Mesothelial cell of epicardium (in vitro differentiated cells): ENCODE data around the gene SPOCK1. TPM values are rescaled to one million over a fixed set of nuclear protein-coding genes. Genes with fewer than 3 reads are reported as not detected.

ENCODE experiments used
- DNase-seq, 2 experiments: peaks; one replicate each; pipeline ENCODE4 v3.0.0; 2021; ENCODE audit warnings: low spot score in 2 of 2; ENCODE audit not compliant: unreplicated experiment in 2 of 2
- H3K27ac Mint-ChIP-seq: 2 replicates; pipeline ENCODE4 v1.8.0; 2021; ENCODE audit warnings: mixed read lengths
- H3K27me3 Mint-ChIP-seq: 2 replicates; pipeline ENCODE4 v1.8.0; 2021; ENCODE audit warnings: low read depth, mixed read lengths
- H3K36me3 Mint-ChIP-seq: 2 replicates; pipeline ENCODE4 v1.8.0; 2021; ENCODE audit warnings: mixed read lengths
- H3K4me1 Mint-ChIP-seq: 2 replicates; pipeline ENCODE4 v1.8.0; 2021; ENCODE audit warnings: mixed read lengths
- H3K4me3 Mint-ChIP-seq: 2 replicates; pipeline ENCODE4 v1.8.0; 2021; ENCODE audit warnings: mild to moderate bottlenecking, moderate library complexity, mixed read lengths
- H3K9me3 Mint-ChIP-seq: 2 replicates; pipeline ENCODE4 v1.8.0; 2021; ENCODE audit warnings: mixed read lengths
- total RNA-seq: library from RNA; stranded (reverse); gene quantifications from 3 replicates; pipeline ENCODE4 v1.2.1, GENCODE V29; 2021
- TF ChIP-seq, protein P1 (sequence below): fragments of 200-600 bp; sonication (generic); IDR thresholded peaks from one replicate; pipeline ENCODE4 v1.5.0; 2021; ENCODE audit warnings: antibody characterized with exemption; ENCODE audit not compliant: unreplicated experiment

SPOCK1 gene
- total RNA-seq, 1 donor from 2014 or later = 6.6 TPM

DNA sequence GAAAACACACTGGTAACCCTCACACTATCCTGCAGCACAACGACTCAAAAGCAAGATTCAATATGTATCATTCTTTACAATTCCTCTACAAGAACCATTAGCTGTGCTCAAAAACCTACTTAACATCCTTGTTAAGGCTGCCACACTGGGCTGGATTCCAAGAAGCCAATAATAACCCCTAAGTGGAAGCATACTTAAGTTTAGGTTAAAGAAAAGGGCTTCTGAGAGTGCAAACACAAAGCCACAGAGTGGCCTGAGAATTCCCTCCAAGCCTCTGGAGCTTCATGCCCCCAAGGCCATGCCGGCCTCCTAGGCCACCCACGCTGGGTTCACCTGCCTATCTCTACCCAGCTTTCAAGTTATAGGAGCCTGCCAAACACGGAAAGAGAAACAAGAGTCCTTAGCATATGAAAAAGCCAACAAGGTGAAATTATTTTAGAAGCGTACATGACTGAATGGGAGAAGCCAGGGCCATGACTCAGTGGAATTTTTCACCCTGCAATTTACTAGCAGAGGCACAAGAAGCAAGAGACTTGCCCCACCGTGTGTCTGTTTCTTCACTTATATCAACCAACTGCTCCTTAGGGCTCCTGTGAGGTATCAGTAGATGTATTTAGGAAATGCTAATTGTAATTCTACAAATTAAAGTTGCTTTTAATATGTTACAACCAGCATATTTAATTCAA is 293.0 kb downstream of the SPOCK1 start:
- H3K36me3 Mint-ChIP-seq = no peaks in the 10 kb centered on the region
- no peak for DNase-seq
- no peaks in the 10 kb centered on the region for H3K9me3 Mint-ChIP-seq
- peaks cover 14% of the 10 kb centered on the region for H3K4me1 Mint-ChIP-seq
- H3K4me3 Mint-ChIP-seq = no peak overlapping the region
- H3K27me3 Mint-ChIP-seq = peaks cover 10% of the 10 kb centered on the region
- H3K27ac Mint-ChIP-seq = no peak overlapping the region
- TF ChIP-seq, protein P1, sequence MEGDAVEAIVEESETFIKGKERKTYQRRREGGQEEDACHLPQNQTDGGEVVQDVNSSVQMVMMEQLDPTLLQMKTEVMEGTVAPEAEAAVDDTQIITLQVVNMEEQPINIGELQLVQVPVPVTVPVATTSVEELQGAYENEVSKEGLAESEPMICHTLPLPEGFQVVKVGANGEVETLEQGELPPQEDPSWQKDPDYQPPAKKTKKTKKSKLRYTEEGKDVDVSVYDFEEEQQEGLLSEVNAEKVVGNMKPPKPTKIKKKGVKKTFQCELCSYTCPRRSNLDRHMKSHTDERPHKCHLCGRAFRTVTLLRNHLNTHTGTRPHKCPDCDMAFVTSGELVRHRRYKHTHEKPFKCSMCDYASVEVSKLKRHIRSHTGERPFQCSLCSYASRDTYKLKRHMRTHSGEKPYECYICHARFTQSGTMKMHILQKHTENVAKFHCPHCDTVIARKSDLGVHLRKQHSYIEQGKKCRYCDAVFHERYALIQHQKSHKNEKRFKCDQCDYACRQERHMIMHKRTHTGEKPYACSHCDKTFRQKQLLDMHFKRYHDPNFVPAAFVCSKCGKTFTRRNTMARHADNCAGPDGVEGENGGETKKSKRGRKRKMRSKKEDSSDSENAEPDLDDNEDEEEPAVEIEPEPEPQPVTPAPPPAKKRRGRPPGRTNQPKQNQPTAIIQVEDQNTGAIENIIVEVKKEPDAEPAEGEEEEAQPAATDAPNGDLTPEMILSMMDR = no peak

GRCh38 chr5:137205231-137206027 is 293.7 kb downstream of the SPOCK1 start:
- Mint-ChIP-seq H3K9me3 (no peaks in the 10 kb centered on the region), H3K36me3 (no peaks in the 10 kb centered on the region), H3K27me3 (peaks cover 6% of the 10 kb centered on the region), H3K4me1 (peaks cover 14% of the 10 kb centered on the region), H3K27ac (no peak overlapping the region), H3K4me3 (no peak overlapping the region)
- DNase-seq = no peak
- TF ChIP-seq, protein P1 = no peak

GRCh38 chr5:137203011-137203632 is 296.0 kb downstream of the SPOCK1 start:
- H3K27ac Mint-ChIP-seq = no peak overlapping the region
- H3K36me3 Mint-ChIP-seq = no peaks in the 10 kb centered on the region
- peaks cover 14% of the 10 kb centered on the region for H3K4me1 Mint-ChIP-seq
- peaks cover 19% of the 10 kb centered on the region for H3K27me3 Mint-ChIP-seq
- no peaks in the 10 kb centered on the region for H3K9me3 Mint-ChIP-seq
- no peak for DNase-seq
- H3K4me3 Mint-ChIP-seq = no peak overlapping the region
- TF ChIP-seq, protein P1 = no peak

GRCh38 chr5:137201876-137202275 is 297.2 kb downstream of the SPOCK1 start:
- H3K9me3 Mint-ChIP-seq = no peaks in the 10 kb centered on the region
- TF ChIP-seq, protein P1 = no peak
- DNase-seq = no peak
- peaks cover 21% of the 10 kb centered on the region for H3K27me3 Mint-ChIP-seq
- peaks cover 7% of the 10 kb centered on the region for H3K4me1 Mint-ChIP-seq
- no peaks in the 10 kb centered on the region for H3K36me3 Mint-ChIP-seq
- H3K27ac Mint-ChIP-seq = no peak overlapping the region
- no peak overlapping the region for H3K4me3 Mint-ChIP-seq

GRCh38 chr5:137200906-137201700 is 298.0 kb downstream of the SPOCK1 start:
- Mint-ChIP-seq H3K4me3 (no peak overlapping the region), H3K4me1 (peaks cover 5% of the 10 kb centered on the region), H3K9me3 (no peaks in the 10 kb centered on the region), H3K36me3 (no peaks in the 10 kb centered on the region), H3K27me3 (peaks cover 28% of the 10 kb centered on the region), H3K27ac (no peak overlapping the region)
- TF ChIP-seq, protein P1 = no peak
- no peak for DNase-seq
